Motor neuron (in vitro differentiated cells): ENCODE measurements around the gene MAGI2. TPM values are rescaled to one million over a fixed set of nuclear protein-coding genes. Genes with fewer than 3 reads are reported as not detected.
"Not testable (repeated sequence)": the region's sequence is repeated elsewhere in the genome, so short reads cannot be mapped to it uniquely, and the experiment has no call there.

ENCODE experiments used
- ATAC-seq, 8 experiments: fragments of 200-7000 bp; cut with Tn5 transposase; replicated peaks in 6 of 8; 2 replicates each; pipeline ENCODE4 v1.8.0; 2021; ENCODE audit warnings: mild to moderate bottlenecking in 8 of 8, moderate library complexity in 8 of 8
- H3K27ac ChIP-seq, 2 donors: fragments of 250-450 bp; sonication (Bioruptor Pico); 2 replicates each; pipeline ENCODE4 v1.9.0; 2021; ENCODE audit warnings: antibody characterized with exemption in 2 of 2, mild to moderate bottlenecking in 2 of 2, moderate library complexity in 1 of 2
- H3K4me1 ChIP-seq, 2 donors: fragments of 250-450 bp; sonication (Bioruptor Pico); replicated peaks in 1 of 2; 2 replicates each; pipeline ENCODE4 v1.6.1; 2021; ENCODE audit warnings: antibody characterized with exemption in 2 of 2, mild to moderate bottlenecking in 2 of 2, moderate library complexity in 1 of 2
- H3K4me3 ChIP-seq, 5 donors: fragments of 250-450 bp; sonication (Bioruptor Pico); 2 replicates each; pipeline ENCODE4 v1.9.0; 2021; ENCODE audit warnings: antibody characterized with exemption in 5 of 5, mild to moderate bottlenecking in 5 of 5, moderate library complexity in 4 of 5
- WGBS, 10 experiments: fragments of 450-650 bp; shearing (Covaris generic); methylation state at CpG; one replicate each; pipeline ENCODE4 v1.0.0; 2022; 5-methylcytosine and 5-hydroxymethylcytosine counted together
- in situ Hi-C, 9 experiments: fragments of 400-800 bp; cut with MboI; loops; one replicate each; pipeline ENCODE4 v1.15.0; 2021; ENCODE audit warnings: low sequenced_read_pairs in 9 of 9, low pct_unique_long_range_greater_than_20kb in 2 of 9; ENCODE audit not compliant: unreplicated experiment in 9 of 9
- total RNA-seq, 8 experiments: library from RNA; unstranded; fragments of 300-600 nt; gene quantifications; 2 replicates each; pipeline versions ENCODE4 v1.2.3 to v1.2.4, GENCODE V29; 2022

Gene MAGI2
- total RNA-seq, 8 experiments from 2014 or later = 8.8 to 81.9 (median 28.2) TPM

- Histone ChIP-seq H3K4me1 (no peaks in the 10 kb centered on the region), H3K27ac (no peak overlapping the region), H3K4me3 (no peak overlapping the region)
- ATAC-seq = peak in 2 of 8 experiments; percentile 63 to 65
- WGBS, 10 experiments = 50 to 100% (median 77%) methylated on average over 1 to 4 of the region's 4 CpGs
- in situ Hi-C loops = no loop called here
These were observed 1199.4 kb downstream of the MAGI2 start for GRCh38 chr7:78253850-78254725.

GRCh38 chr7:78248867-78249266 lies 1204.6 kb downstream of the MAGI2 start:
- 59 to 100% (median 93%) methylated on average over 2 to 4 of the region's 4 CpGs for WGBS, 10 experiments
- Histone ChIP-seq H3K4me1 (no peaks in the 10 kb centered on the region), H3K4me3 (no peak overlapping the region), H3K27ac (no peak overlapping the region)
- ATAC-seq = no peak
- in situ Hi-C loops = no loop called here

- ATAC-seq = no peak
- H3K27ac ChIP-seq = no peak overlapping the region
- H3K4me1 ChIP-seq = no peaks in the 10 kb centered on the region
- H3K4me3 ChIP-seq = no peak overlapping the region
- in situ Hi-C loops = no loop called here
These were observed 1205.4 kb downstream of the MAGI2 start for GRCh38 chr7:78247910-78248689.

- WGBS, 10 experiments = 80 to 100% (median 100%) methylated on average over 1 of the region's 1 CpG; no CpG with 5 or more reads in 5 of the 10 experiments
- H3K4me1 ChIP-seq, ATAC-seq, in situ Hi-C loops, H3K27ac ChIP-seq, H3K4me3 ChIP-seq: not testable (repeated sequence)
These were observed 1213.3 kb downstream of the MAGI2 start for GRCh38 chr7:78240179-78240578.

- in situ Hi-C loops = no loop called here
These were observed 1218.8 kb downstream of the MAGI2 start for GRCh38 chr7:78234634-78235033.

GRCh38 chr7:78232806-78233205 lies 1220.7 kb downstream of the MAGI2 start:
- 38 to 100% (median 100%) methylated on average over 1 of the region's 1 CpG; no CpG with 5 or more reads in 1 of the 10 experiments for WGBS, 10 experiments
- Histone ChIP-seq H3K27ac (no peak overlapping the region), H3K4me3 (no peak overlapping the region), H3K4me1 (no peaks in the 10 kb centered on the region)
- ATAC-seq = peak in 2 of 8 experiments; percentile 66 to 67
- in situ Hi-C loops = no loop called here

More at GRCh38 chr7:78234634-78235033, 1218.8 kb downstream of the MAGI2 start:
- Histone ChIP-seq H3K4me3 (no peak overlapping the region), H3K4me1 (no peaks in the 10 kb centered on the region), H3K27ac (no peak overlapping the region)
- 0 to 100% (median 78%) methylated on average over 1 to 3 of the region's 3 CpGs; no CpG with 5 or more reads in 1 of the 10 experiments for WGBS, 10 experiments
- peak in 3 of 8 experiments; percentile 56 to 85 (median 61) for ATAC-seq

GRCh38 chr7:78226059-78226719 lies 1227.3 kb downstream of the MAGI2 start:
- peak in 3 of 8 experiments; percentile 20 to 78 (median 29) for ATAC-seq
- Histone ChIP-seq H3K4me3 (no peak overlapping the region), H3K27ac (no peak overlapping the region), H3K4me1 (no peaks in the 10 kb centered on the region)
- in situ Hi-C loops = no loop called here
- 0 to 100% (median 54%) methylated on average over 1 to 9 of the region's 9 CpGs for WGBS, 10 experiments

GRCh38 chr7:78225534-78225933 lies 1227.9 kb downstream of the MAGI2 start:
- Histone ChIP-seq H3K4me3 (no peak overlapping the region), H3K27ac (no peak overlapping the region), H3K4me1 (no peaks in the 10 kb centered on the region)
- 73 to 100% (median 92%) methylated on average over 2 to 4 of the region's 4 CpGs; no CpG with 5 or more reads in 1 of the 10 experiments for WGBS, 10 experiments
- in situ Hi-C loops = no loop called here
- no peak for ATAC-seq

- no peak for ATAC-seq
- Histone ChIP-seq H3K4me1 (no peaks in the 10 kb centered on the region), H3K27ac (no peak overlapping the region), H3K4me3 (no peak overlapping the region)
- WGBS, 10 experiments = 57 to 100% (median 96%) methylated on average over 1 to 3 of the region's 4 CpGs; no CpG with 5 or more reads in 4 of the 10 experiments
- in situ Hi-C loops = no loop called here
These were observed 1228.5 kb downstream of the MAGI2 start for GRCh38 chr7:78224923-78225322.

- WGBS, 10 experiments = 50 to 100% (median 92%) methylated on average over 1 of the region's 1 CpG; no CpG with 5 or more reads in 2 of the 10 experiments
- H3K27ac ChIP-seq = no peak overlapping the region
- no peak overlapping the region for H3K4me3 ChIP-seq
- in situ Hi-C loops = no loop called here
- no peaks in the 10 kb centered on the region for H3K4me1 ChIP-seq
- no peak for ATAC-seq
These were observed 1229.9 kb downstream of the MAGI2 start for GRCh38 chr7:78223598-78223997.

- Histone ChIP-seq H3K27ac (no peak overlapping the region), H3K4me1 (no peaks in the 10 kb centered on the region), H3K4me3 (no peak overlapping the region)
- WGBS, 10 experiments = 15 to 92% (median 72%) methylated on average over 3 to 5 of the region's 5 CpGs
- ATAC-seq = peak in 3 of 8 experiments; percentile 83 to 90 (median 86)
- in situ Hi-C loops = no loop called here
These were observed 1231.3 kb downstream of the MAGI2 start for GRCh38 chr7:78222001-78222751.

GRCh38 chr7:78220754-78221153 lies 1232.7 kb downstream of the MAGI2 start:
- 78 to 96% (median 88%) methylated on average over 2 to 5 of the region's 5 CpGs; no CpG with 5 or more reads in 2 of the 10 experiments for WGBS, 10 experiments
- Histone ChIP-seq H3K27ac (no peak overlapping the region), H3K4me3 (no peak overlapping the region), H3K4me1 (no peaks in the 10 kb centered on the region)
- in situ Hi-C loops = no loop called here
- ATAC-seq = no peak
